Epithelial cell of prostate (primary cell): ENCODE data around the gene CST3.
"Not testable (repeated sequence)": the region's sequence is repeated elsewhere in the genome, so short reads cannot be mapped to it uniquely, and the experiment has no call there.

Source experiments
- DNase-seq: peaks from one replicate; pipeline ENCODE4 v3.0.0-alpha.2; 2011; ENCODE audit warnings: low read depth, low spot score
- H3K27ac ChIP-seq: fragments of 450-650 bp; 2 replicates; pipeline ENCODE4 v1.5.1; 2017; ENCODE audit warnings: mild to moderate bottlenecking

Gene CST3

GRCh38 chr20:23637282-23638221, at the start of gene CST3:
Gene CST3 (minus strand): TSS chr20:23637955. CDS start chr20:23637862, 93 bp downstream.
- no peak for DNase-seq
- H3K27ac ChIP-seq: peak within 1 kb of the TSS; percentile 88

- H3K27ac ChIP-seq: no peak overlapping the region
- no peak for DNase-seq
Measured at GRCh38 chr20:23686046-23686750, 48.4 kb upstream of the CST3 start.

- not testable (repeated sequence) for DNase-seq, H3K27ac ChIP-seq
Measured at GRCh38 chr20:23685529-23685896, 47.8 kb upstream of the CST3 start.

GRCh38 chr20:23684261-23684660, 46.5 kb upstream of the CST3 start:
- H3K27ac ChIP-seq: no peak overlapping the region

GRCh38 chr20:23683807-23684206, 46.1 kb upstream of the CST3 start:
- no peak for DNase-seq
- no peak overlapping the region for H3K27ac ChIP-seq

More at GRCh38 chr20:23684261-23684660, 46.5 kb upstream of the CST3 start:
- DNase-seq: no peak

- no peak overlapping the region for H3K27ac ChIP-seq
- no peak for DNase-seq
Measured at GRCh38 chr20:23683281-23683680, 45.5 kb upstream of the CST3 start.

GRCh38 chr20:23680146-23680545, 42.4 kb upstream of the CST3 start:
- H3K27ac ChIP-seq: no peak overlapping the region
- DNase-seq: no peak

GRCh38 chr20:23679133-23680092, 41.7 kb upstream of the CST3 start:
- H3K27ac ChIP-seq: no peak overlapping the region
- no peak for DNase-seq

- DNase-seq: no peak
- no peak overlapping the region for H3K27ac ChIP-seq
Measured at GRCh38 chr20:23673209-23673608, 35.5 kb upstream of the CST3 start.

GRCh38 chr20:23672158-23672557, 34.4 kb upstream of the CST3 start:
- H3K27ac ChIP-seq: no peak overlapping the region
- no peak for DNase-seq

- no peak for DNase-seq
Measured at GRCh38 chr20:23671479-23671878, 33.7 kb upstream of the CST3 start.

GRCh38 chr20:23670361-23670760, 32.6 kb upstream of the CST3 start:
- no peak overlapping the region for H3K27ac ChIP-seq
- no peak for DNase-seq

More at GRCh38 chr20:23671479-23671878, 33.7 kb upstream of the CST3 start:
- no peak overlapping the region for H3K27ac ChIP-seq

GRCh38 chr20:23669866-23670265, 32.1 kb upstream of the CST3 start:
- DNase-seq: no peak
- no peak overlapping the region for H3K27ac ChIP-seq

- H3K27ac ChIP-seq: no peak overlapping the region
- no peak for DNase-seq
Measured at GRCh38 chr20:23669327-23669726, 31.6 kb upstream of the CST3 start.

- DNase-seq: no peak
- no peak overlapping the region for H3K27ac ChIP-seq
Measured at GRCh38 chr20:23668477-23668951, 30.8 kb upstream of the CST3 start.

- no peak overlapping the region for H3K27ac ChIP-seq
- no peak for DNase-seq
Measured at GRCh38 chr20:23667666-23668065, 29.9 kb upstream of the CST3 start.

GRCh38 chr20:23666698-23667097, 28.9 kb upstream of the CST3 start:
- no peak for DNase-seq
- no peak overlapping the region for H3K27ac ChIP-seq

- H3K27ac ChIP-seq: no peak overlapping the region
- DNase-seq: no peak
Measured at GRCh38 chr20:23666189-23666588, 28.4 kb upstream of the CST3 start.

GRCh38 chr20:23664954-23665353, 27.2 kb upstream of the CST3 start:
- no peak overlapping the region for H3K27ac ChIP-seq
- no peak for DNase-seq

GRCh38 chr20:23664046-23664445, 26.3 kb upstream of the CST3 start:
- DNase-seq, H3K27ac ChIP-seq: not testable (repeated sequence)
